AG04449 (cell line): Measurements from ENCODE around the gene FRMD1.

Experiments used
- CTCF ChIA-PET: fragments of 350-600 bp; formaldehyde crosslinking; extraction: SDS; loops from one replicate; lab custom pipeline; 2021; ENCODE audit warnings: antibody characterized with exemption; lab: Yijun Ruan, JAX
- POLR2A ChIA-PET: fragments of 400-600, 350-600 bp; formaldehyde crosslinking; extraction: SDS; loops from one replicate; lab custom pipeline; 2020; ENCODE audit warnings: antibody characterized with exemption, inconsistent platforms; lab: Yijun Ruan, JAX
- DNase-seq: peaks from one replicate; pipeline ENCODE4 v3.0.0-alpha.2; 2010; ENCODE audit warnings: low read depth, low spot score
- H3K4me3 ChIP-seq: 2 replicates; pipeline ENCODE4 v1.5.1; 2011; ENCODE audit warnings: low read depth, mild to moderate bottlenecking, control low read depth, low read length
- CTCF ChIP-seq: IDR thresholded peaks from one replicate; pipeline ENCODE4 v1.5.1; 2011; ENCODE audit warnings: mild to moderate bottlenecking, moderate library complexity, low read length, control low read depth, inconsistent platforms; ENCODE audit not compliant: insufficient read depth; ENCODE audit errors: missing control alignments

Gene FRMD1

DNA sequence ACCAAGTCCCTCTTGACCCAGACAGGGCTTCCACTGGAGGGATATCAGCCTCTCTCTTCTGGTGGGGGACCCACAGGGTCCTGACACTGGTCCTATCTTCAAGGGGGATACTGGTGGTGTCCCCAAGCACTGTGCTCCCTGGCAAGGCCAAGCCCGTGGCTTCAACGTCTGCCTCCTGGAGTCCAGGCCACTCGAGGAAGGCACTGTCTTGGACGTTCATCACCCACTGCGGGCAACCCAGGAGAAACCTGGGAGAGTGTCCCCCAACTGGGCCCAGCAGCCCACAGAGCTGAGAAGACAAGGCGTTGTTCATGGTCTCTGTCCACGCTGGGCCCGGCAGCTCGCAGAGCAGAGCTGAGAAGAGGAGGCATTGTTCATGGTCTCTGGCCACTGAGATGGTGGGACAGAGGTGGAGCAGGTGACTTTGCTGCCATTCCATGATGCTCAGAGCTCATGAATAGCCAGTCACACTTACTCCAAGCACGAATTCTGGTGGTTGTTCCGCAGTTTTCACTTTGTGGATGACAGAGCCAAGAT is 37.5 kb upstream of the FRMD1 start:
- no peak overlapping the region for H3K4me3 ChIP-seq
- TF ChIP-seq CTCF, result no peak
- DNase-seq, result no peak
- CTCF ChIA-PET, result no interaction called here
- POLR2A ChIA-PET, result no interaction called here

- no peak for TF ChIP-seq CTCF
- CTCF ChIA-PET, result no interaction called here
- DNase-seq, result no peak
- POLR2A ChIA-PET, result no interaction called here
- H3K4me3 ChIP-seq, result no peak overlapping the region
These were observed 36.9 kb upstream of the FRMD1 start for GRCh38 chr6:168115748-168116437.

DNA sequence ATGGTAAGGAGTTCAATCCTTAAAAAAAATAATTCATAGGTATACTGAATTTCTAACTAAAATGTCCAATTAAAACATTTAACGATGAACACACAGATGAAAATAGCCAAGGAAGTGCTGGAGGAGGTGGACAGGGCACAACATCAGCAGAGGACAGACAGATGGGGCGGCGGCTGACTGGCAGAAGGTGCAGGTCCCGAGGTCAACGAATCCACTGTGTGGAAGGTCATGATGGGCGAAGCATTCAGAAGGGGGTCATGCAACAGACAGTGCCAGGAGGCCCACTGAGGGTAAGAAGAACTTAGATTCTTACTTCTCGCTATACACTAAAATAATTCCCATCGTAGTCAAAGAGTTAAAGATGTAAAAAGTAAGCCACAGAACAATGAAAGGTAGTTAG is 34.2 kb upstream of the FRMD1 start:
- no peak overlapping the region for H3K4me3 ChIP-seq
- ChIA-PET POLR2A (no interaction called here), CTCF (no interaction called here)
- TF ChIP-seq CTCF, result no peak
- DNase-seq, result no peak

GRCh38 chr6:168111911-168112310 is 32.9 kb upstream of the FRMD1 start:
- DNase-seq, result no peak
- ChIA-PET CTCF (no interaction called here), POLR2A (no interaction called here)
- H3K4me3 ChIP-seq, result no peak overlapping the region
- TF ChIP-seq CTCF, result no peak

DNA sequence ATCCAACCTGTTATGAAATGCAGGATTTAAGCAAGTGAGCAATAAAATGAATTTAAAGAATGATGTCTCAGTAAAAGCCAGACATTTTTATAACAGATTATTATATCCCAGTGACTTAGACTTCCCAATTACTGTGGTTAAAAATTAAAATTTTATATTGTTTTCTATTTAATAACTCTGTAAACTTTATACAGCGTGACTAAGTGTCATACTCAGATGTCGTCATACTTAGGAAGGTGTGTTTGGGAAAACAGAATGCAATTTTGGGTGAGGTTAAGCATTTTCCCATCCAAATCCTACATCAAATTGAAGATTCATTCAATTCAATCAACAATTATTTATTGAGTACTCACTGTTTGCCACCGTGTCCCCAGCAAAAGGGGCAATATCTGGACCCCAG is 31.4 kb upstream of the FRMD1 start:
- no peak for TF ChIP-seq CTCF
- ChIA-PET POLR2A (no interaction called here), CTCF (no interaction called here)
- DNase-seq, result no peak
- no peak overlapping the region for H3K4me3 ChIP-seq

GRCh38 chr6:168109171-168109570 is 30.2 kb upstream of the FRMD1 start:
- DNase-seq, result no peak
- POLR2A ChIA-PET, result no interaction called here
- no peak overlapping the region for H3K4me3 ChIP-seq
- no peak for TF ChIP-seq CTCF
- CTCF ChIA-PET, result no interaction called here
